HS-27A (cell line): Measurements from ENCODE around the gene KRTAP20-3.

ENCODE experiments used
- DNase-seq: peaks from one replicate; pipeline ENCODE4 v3.0.0-alpha.2; 2012; ENCODE audit warnings: low read depth, missing footprints

The KRTAP20-3 gene

DNA sequence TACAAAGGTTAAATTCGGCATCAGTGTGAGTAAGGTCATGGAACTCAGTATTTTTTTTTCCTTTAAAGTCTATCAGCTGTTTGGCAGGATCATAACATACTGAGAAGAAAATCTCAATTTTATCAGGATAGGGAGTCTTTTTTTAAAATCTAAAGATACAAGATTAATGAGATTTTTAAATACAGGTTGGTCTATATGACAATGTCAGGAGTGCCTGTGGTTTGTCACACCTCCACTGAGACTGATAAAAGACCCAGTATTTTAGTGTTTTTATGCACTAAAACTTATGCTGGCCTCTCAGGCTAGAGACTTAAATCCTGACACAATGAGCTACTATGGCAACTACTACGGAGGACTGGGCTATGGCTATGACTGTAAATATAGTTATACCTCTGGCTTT, at the start of gene KRTAP20-3:
Gene KRTAP20-3 (plus strand): TSS at position 301 of the 400 bp plus-strand sequence.
- no peak for DNase-seq

DNA sequence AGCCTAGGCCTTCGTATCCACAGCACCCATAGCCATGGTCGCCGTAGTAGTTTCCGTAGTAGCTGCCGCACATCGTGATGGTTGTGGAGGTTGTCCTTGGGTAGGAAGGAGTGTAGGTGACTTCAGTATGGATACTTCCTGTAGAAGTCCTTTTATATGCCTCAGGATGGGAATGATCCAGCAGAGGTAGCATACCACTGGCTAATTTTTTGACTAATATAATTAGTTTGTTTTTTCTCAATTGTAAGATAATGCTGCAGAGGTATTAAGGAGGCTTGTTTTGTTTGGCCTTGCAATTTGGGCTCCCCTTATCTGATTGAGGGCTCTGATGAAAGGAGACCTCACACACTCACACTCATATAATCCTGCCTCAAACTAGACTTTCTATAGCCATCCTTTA, 43.9 kb upstream of the KRTAP20-3 start, which contains the start of gene KRTAP6-2:
Gene KRTAP6-2 (minus strand): TSS at position 101 of the 400 bp plus-strand sequence. CDS start 28 bp downstream, at position 73.
- DNase-seq: no peak

DNA sequence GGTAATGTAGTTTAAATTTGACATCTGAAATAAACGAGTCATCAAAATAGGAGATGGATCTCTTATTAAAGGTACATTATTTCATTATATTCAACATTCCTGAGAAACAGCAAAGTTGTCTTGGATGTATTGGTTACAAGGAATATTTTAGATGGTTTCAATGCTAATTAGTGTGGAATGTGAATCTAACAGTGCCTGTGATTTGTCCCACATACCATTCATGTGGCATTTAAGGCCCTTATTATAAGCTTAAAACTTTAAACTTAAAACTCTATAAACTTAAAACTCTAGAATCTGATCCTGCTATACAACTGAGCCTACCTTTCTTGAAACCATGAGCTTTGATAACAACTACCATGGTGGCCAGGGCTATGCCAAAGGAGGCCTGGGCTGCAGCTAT, 41.9 kb upstream of the KRTAP20-3 start, which contains the start of gene KRTAP22-1:
Gene KRTAP22-1 (plus strand): TSS at position 301 of the 400 bp plus-strand sequence.
- DNase-seq: no peak

DNA sequence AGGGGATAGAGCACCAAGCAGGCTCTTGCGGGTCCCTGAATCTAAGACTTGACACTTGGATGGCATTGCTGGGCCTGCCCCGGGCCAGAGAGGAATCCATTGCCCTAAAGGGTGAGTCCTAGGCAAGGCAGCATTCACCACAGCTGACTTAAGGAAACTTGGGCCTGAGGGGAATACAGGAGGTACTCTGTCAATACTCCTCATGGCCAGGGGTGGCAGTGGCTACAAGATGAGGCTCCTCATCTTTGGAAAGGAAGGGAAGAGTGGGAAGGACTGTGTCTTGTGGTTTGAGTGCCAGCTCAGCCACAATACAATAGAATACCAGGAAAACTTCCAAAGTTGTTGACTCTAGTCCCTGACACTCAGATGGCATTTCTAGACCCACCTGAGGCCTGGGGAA, 36.7 kb upstream of the KRTAP20-3 start:
- DNase-seq: no peak

DNA sequence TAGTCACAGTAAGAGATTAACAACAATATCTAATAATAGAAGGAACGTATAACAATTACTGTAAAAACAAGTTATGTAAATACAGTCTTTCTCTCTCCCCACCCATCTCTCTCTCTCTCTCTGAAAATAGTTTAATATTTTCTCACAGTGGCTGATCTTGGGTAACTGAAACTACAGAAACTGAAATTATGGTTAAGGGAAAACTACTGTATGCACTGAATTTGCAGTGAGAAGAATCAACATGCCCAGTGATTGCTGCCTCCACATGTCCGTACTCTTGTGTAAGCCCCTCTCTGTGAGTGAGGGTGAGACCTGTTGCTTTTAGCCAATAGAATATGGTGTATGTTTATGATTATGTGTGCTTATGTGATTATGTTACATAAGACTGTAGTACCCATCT, 30.5 kb upstream of the KRTAP20-3 start:
- no peak for DNase-seq

DNA sequence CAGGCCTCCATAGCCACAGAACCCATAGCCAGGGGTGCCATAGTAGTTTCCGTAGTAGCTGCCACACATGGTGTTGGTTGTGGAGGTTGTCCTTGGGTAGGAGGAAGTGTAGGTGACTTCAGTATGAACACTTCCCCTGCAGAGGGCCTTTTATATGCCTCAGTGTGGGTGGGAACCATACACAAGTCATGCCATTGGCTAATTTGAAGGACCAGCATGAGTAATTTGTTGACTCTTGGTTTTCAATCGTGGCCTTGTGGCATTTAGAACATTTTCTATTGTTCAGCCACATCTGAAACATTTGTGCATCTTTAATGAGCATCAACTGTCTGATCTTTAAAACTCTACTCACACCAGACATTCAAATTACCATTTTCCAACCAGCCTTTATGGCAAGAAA, 28.8 kb upstream of the KRTAP20-3 start, which contains the start of gene KRTAP6-1:
Gene KRTAP6-1 (minus strand): TSS at position 95 of the 400 bp plus-strand sequence. CDS start 26 bp downstream, at position 69.
- no peak for DNase-seq

DNA sequence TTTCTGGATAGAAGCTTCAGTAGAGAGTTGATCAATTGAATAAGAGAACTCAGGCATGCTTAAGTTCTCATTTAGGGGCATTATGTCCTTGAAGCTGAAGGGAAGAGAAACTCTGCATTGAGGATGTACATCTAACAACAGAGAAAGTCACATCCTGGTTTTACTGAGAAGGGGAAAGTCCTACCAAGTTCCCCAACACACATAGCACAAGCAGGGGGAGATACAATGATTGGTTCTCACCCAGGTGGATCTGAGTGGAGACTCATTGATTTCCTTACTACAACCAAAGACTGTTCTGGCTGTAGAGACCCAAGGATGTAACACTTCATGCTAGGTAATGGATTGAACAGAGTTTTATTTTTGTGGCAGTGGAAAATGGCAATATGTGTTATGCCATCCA, 27.5 kb upstream of the KRTAP20-3 start:
- no peak for DNase-seq

DNA sequence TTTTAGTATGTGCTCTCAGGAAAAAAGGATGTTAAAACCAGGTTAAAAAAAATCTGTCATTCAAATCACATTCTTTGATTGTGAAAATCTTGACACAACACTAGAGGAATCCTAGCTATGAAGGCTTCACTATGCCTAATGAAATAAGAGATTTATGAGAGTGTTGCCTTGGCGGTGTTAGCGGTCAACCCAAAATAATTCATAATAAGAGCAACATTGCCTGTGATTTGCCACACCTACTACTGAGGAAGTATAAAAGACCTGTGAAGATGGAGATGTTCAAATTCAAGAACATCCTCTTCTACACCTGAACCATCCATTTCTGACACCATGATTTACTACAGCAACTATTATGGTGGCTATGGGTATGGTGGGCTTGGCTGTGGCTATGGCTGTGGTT, 26.5 kb upstream of the KRTAP20-3 start, which contains the start of gene KRTAP20-1:
Gene KRTAP20-1 (plus strand): TSS at position 301 of the 400 bp plus-strand sequence. CDS start 30 bp downstream, at position 331.
- no peak for DNase-seq

DNA sequence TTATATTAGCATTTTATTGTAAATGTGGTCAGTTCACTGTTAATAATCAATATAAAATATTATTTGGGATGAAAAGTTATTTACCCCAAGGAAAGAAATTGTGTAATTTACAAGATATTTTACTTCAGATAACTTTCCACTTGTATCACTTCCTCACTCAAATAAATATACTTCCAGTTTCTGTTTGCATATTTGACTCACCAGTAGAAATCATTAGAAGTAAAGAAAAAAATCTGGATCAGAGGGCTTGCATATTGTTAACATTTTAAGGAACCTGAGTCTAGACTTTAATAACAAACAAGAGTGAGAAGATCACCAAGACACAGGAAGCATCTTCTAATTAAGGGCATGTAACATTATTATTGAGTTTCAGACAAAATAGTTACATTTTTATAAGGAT, 22.6 kb upstream of the KRTAP20-3 start:
- no peak for DNase-seq

DNA sequence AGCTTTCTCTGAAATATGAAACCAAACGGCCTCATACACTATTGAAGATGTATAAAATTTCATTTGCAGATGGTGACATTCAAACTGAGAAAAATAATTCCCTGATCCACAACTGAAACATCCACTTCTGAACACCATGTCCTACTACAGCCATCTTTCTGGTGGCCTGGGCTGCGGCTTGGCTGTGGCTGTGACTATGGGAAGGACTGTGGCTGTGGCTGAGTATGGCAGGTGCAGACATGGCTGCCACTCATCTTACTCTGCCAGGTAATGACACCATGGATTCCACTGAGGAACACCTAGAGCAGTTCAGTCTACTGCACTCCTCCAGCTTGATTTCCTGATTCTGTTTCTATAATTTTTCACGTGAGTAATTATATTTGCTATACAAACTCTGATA, 22.1 kb upstream of the KRTAP20-3 start, which contains the start of gene KRTAP20-4:
Gene KRTAP20-4 (plus strand): TSS at position 106 of the 400 bp plus-strand sequence.
- no peak for DNase-seq

DNA sequence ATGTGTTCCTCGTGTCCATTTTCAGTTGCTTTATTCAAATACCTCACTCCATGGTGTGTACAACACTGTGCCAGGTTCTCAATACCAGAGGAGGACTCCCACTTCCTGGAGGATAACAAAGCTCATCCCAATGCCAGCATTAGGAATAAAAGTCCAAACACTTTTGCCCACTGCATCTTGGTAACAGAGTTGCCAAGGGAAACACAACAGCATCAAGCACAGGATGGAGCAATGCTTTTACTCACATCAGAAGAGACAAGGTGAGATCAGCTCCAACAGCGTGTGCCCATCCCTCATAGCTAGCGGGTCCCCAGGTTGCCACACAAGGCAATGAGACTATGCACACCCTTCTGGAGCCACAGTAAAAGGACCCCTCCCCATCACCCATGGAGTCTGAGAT, 19.3 kb upstream of the KRTAP20-3 start:
- DNase-seq: no peak

DNA sequence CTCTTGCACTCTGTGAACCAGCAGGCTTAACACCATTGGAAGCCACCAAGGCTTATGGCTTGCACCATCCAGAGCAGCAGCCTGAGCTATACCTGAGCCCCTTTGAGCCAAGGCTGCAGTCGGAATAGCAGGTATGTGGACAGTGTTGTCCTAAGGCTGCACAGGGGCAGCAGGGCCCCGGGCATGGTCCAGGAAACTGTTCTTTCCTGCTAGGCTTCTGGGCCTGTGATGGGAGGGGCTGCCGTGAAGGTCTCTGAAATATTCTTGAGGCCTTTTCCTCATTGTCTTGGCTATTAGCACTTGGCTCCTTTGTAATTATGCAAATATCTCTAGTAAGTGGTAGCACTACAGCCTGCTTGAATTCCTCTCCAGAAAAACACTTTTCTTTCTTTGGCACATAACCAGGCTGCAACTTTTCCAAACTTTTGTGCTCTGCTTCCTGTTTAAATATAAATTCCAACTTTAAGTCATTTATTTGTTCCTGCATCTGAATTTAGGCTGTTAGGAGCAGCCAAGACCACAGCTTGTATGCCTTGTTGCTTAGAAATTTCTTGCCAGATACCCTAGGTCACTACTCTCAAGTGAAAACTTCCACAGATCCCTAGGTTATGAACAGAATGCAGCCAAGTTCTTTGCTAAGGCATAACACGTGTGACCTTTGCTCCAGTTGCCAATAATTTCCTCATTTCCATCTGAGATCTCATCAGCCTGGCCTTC, 17.1 kb upstream of the KRTAP20-3 start:
- DNase-seq: no peak

DNA sequence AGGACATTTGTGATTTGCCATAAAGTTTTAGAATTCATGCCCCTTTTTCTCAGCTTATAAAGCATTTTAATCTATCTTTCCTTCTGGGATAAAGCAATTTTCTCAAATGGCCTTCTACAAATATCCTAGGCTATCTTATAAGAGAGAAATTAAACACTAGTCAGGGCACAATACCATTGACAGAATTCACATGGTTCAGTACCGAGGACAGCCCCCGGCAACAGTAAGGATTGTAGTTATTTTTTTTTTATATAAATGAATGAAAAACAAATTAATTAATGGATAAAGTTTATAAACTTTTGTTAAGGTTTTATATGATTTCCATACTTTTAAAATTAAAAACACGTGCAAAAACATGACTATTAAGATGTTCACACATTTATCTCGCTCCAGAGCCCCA, 14.6 kb upstream of the KRTAP20-3 start:
- no peak for DNase-seq

DNA sequence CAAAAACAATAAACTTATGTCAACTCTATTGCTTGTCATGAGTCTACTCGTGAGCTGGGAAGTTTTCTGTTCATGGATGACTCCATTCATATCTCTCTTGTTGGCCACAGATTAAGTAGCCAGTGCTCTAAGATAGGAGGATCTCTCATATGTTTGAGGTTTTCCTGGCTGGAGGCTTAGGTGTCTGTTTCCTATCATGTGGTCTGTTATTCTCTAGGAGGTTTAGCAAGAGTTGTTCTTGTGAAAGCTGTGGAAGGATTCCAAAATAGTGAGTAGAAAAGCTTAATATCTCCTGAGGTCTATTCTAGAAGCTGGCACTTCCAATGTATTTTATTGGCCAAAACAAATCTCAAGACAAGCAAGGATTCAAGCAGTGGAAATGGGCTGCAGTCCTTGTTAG, 13.5 kb upstream of the KRTAP20-3 start:
- no peak for DNase-seq

DNA sequence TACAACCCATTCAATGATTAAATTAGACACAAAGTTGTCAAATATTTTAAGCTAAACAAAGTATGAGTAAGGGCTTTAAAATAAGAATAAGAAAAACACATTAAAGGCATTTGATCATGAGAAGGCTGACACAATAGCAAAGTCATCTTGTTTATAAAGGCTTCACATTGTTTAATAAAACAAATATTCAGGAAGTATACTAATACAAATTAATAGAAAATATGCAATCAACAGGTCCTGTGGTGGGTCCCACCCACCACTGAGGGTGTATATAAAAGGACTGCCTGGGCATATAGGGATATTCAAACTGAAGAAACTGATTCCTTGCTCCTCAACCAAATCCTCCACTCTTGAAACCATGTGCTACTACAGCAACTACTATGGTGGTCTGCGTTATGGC, 7.8 kb upstream of the KRTAP20-3 start, which contains the start of gene KRTAP20-2:
Gene KRTAP20-2 (plus strand): TSS at position 301 of the 400 bp plus-strand sequence. CDS start 58 bp downstream, at position 359.
- no peak for DNase-seq

DNA sequence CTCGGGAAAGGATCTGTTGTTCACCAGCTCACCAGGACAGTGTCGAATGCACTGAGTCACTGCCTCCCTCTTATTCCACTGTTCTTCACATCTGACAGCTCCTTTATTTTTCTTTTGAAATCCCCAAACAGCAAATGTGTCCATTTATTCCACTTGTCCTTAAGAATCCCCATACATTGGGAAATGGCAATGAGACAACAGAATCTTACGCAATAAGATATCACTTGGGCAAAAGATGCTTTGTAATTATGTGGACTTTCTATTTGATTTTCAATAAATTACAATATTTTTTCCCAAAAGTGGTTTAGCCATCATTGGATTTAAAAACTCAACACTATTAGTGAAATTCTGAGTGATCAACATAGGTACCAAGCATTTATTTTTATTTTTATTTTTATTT, 4.0 kb upstream of the KRTAP20-3 start:
- DNase-seq: no peak

DNA sequence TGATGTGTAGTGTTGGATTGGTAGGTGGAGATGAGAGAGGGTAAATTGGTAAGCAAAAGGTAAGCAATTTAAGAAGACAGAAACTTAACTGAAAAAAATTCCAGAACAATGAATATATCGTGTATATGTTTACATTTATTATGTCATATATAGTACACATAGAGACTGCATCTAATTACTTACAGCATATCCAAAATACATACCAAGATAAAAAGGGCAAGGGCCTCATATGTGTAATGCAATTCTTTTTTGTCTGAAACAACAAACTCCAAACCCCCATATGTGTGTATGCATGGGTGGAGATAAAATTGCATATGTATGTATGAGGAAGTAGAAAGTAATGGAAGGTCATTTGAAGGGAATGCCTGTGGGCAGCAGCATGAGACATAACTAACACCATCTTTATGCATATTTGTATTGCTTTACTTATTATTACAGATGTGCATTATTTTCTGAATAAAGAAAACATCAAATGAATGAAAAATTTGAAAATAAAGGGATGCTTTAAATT, 4.3 kb downstream of the KRTAP20-3 start:
- no peak for DNase-seq

DNA sequence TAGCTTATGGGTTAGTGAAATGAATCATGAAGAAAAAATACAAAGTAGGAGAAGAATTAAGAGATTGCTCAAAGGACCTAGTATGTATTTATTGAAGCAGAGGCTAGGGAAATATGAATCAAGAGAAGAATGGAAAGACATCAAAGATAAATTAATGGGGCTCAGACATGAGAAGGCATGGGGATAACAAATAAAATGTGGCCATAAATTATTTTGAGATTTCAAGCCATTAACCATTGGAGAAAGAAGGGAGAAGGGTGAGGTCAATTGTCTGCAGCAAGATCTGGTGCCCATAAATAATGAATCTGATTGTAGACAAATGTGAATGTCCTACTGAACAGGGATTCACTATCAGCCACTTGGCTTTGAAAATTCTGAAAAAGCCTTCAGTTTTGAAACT, 10.2 kb downstream of the KRTAP20-3 start:
- DNase-seq: no peak

DNA sequence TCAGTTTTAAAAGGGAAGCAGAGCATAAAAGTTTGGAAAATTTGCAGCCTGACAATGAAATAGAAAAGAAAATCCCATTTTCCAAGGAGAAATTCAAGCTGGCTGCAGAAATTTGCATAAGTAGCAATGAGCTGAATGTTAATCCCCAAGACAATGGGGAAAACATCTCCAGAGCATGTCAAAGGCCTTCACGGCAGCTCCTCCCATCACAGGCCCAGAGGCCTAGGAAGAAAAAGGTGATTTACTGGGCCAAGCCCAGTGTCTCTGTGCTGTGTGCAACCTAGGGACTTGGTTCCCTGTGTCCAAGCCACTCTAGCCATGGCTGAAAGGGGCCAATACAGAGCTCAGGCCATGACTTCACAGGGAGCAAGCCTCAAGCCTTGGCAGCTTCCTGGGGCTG, 26.1 kb downstream of the KRTAP20-3 start:
- no peak for DNase-seq

DNA sequence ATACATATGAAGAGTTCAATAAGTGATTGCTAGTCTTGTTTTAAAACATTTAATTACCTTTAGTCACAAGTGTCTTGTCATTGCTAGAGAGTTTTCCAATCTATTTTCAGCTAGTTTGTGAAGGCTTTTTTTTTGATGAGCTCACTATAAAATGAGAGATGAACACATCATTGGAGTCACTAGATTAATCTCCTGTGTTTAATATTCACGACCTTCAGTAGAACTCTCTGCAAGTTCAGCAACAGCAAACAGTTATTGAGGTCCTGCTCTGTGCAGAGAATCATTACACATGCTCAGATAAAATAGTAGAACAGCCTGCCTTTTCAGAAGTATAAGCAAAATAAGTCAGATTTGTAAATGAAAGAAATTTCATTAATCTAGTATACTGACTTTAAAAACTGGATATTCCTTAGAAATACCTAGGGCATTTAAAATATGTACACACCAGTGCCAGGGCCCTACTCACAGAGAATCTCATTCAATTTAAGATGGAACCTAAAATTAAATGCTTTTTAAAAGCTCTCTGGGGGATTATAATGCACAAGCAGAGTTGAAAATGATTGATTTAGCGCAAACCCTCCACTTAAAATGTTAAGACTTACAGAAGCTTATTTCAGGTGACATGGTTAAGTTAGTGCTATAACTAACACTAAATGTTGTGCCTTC, 30.5 kb downstream of the KRTAP20-3 start:
- DNase-seq: no peak

DNA sequence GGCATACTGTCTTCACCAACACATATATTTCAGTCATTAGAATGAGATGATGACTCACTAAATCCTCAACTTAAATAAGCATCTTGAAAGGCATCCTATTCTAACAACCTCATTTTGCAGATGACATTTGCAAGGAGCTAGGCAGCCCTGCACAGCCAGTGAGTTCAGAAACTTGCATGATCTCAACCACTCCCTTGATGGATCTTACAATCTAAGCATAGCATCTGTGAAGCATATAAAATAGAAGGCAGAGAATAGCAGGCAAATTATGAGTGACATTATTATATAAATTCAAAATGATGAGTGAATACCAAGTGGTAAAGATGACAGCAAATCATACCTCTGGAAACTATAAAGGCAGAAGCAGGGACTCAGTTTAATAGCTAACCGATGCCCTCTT, 31.6 kb downstream of the KRTAP20-3 start:
- no peak for DNase-seq

DNA sequence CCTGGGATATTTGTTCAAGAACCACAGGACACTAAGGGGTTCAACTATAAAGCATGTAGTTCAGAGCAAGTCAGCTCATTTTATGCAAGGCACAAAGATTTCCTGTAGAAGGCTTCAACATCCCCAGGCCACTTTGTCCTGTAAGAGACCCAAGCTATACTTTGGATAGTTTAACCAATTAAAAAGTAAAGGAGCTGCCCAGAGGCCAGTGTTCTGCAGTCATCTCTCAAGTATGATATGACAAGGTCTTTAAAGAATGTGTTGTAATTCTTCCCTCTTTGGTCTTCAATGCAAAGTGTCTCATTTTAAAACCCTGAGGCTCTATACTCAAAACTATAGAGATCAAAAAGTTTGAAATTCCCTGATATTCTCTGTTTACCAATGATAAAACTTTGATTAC, 34.1 kb downstream of the KRTAP20-3 start:
- DNase-seq: no peak

DNA sequence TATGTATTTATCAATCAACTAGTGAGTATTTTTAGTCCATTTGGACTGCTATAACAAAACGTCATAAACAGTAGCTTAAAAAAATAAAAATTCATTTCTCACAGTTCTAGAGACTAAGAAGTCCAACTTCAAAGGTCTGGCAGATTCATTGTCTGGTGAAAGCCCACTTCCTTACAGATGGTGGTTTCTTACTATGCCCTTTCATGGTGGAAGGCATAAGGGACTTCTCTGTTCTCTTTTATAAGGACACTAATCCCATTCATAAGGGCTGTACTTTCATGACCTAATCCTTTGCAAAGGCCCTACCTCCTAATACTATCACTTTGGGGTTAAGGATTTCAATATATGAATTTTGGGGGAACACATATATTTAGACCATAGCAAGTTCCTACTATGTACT, 37.9 kb downstream of the KRTAP20-3 start:
- DNase-seq: no peak
